ENCODE results near the gene ADPRHL1.

DNA sequence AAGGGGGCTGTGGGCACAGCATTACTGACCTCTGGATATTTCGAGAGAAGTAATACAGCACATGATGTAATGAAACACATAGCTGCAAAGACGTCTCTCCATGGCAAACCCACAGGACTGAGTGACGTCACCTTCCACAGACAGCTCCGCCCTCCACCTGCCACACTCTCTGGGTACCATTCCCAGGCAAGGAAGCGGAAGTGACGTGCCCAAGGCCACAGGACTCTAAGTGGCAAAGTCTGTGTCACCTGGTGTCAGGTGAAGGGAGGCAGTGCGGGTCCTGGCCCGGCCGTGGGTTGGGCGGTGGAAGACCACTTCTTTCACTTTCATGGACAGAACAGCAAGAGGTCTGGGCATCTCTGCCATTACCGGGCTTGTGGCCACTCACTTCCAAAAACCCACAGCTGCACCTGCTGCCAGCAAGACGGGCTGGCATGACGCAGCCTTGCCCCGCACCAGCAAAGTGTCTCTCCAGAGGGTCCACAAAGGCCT lies 6.8 kb upstream of the ADPRHL1 start:
- TF ChIP-seq, protein P1, sequence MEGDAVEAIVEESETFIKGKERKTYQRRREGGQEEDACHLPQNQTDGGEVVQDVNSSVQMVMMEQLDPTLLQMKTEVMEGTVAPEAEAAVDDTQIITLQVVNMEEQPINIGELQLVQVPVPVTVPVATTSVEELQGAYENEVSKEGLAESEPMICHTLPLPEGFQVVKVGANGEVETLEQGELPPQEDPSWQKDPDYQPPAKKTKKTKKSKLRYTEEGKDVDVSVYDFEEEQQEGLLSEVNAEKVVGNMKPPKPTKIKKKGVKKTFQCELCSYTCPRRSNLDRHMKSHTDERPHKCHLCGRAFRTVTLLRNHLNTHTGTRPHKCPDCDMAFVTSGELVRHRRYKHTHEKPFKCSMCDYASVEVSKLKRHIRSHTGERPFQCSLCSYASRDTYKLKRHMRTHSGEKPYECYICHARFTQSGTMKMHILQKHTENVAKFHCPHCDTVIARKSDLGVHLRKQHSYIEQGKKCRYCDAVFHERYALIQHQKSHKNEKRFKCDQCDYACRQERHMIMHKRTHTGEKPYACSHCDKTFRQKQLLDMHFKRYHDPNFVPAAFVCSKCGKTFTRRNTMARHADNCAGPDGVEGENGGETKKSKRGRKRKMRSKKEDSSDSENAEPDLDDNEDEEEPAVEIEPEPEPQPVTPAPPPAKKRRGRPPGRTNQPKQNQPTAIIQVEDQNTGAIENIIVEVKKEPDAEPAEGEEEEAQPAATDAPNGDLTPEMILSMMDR (IDR thresholded peaks at IDR 0.05; ENCODE audit: low read depth, low read length): no peak
- no peak for TF ChIP-seq POLR2A (IDR thresholded peaks at IDR 0.05; ENCODE audit: extremely low read depth, insufficient read length)

Measured in NB4 (cell line).